Activated CD4-positive, alpha-beta T cell treated with anti-CD3 and anti-CD28 coated beads, Interleukin-2, amount 10 ng/mL, durations not matched to agents 7 days and 5 days (primary cell): ENCODE results near the gene MYH7. TPM values are rescaled to one million over a fixed set of nuclear protein-coding genes. Genes with fewer than 3 reads are reported as not detected.

Source experiments
- microRNA-seq: library from miRNA; unstranded; fragments of <30 nt; microRNA quantifications from one replicate; pipeline ENCODE4 v1.2.0, GENCODE V29; 2021; ENCODE audit warnings: borderline microRNAs expressed, borderline replicate concordance
- total RNA-seq, 2 experiments: library from RNA; stranded (reverse); gene quantifications; one replicate each; pipeline ENCODE4 v1.2.3, GENCODE V29; 2021

MYH7 gene
- total RNA-seq, 2 experiments from 2014 or later, result 0.04 to 0.07 TPM

Small RNA genes within 50 kb of the gene (microRNA-seq; reads per million reads assigned to microRNA genes)
- gene MIR208A (0.63 reads per million), gene MIR208B (1.1 reads per million)

Other genes starting within 250 kb of the MYH7 start
- gene RNF212B, start 197.7 kb downstream of the MYH7 start, total RNA-seq, result not detected
- 10 to 100 TPM; 11.4 TPM for gene HOMEZ, start 149.5 kb downstream of the MYH7 start, total RNA-seq
- 10 to 100 TPM; 38.6 to 49.2 TPM for gene PPP1R3E, start 132.8 kb downstream of the MYH7 start, total RNA-seq
- 1 to 10 TPM; 1.7 to 3.2 TPM for gene BCL2L2, start 128.8 kb downstream of the MYH7 start, total RNA-seq
- 100 to 1,000 TPM; 203 to 208 TPM for gene PABPN1, start 114.2 kb downstream of the MYH7 start, total RNA-seq
- 1 to 10 TPM; 3.0 to 3.4 TPM for gene SLC22A17, start 82.8 kb downstream of the MYH7 start, total RNA-seq
- not detected for gene EFS, start 70.5 kb downstream of the MYH7 start, total RNA-seq
- gene IL25, start 62.9 kb downstream of the MYH7 start, total RNA-seq, result not detected
- not detected for gene CMTM5, start 58.6 kb downstream of the MYH7 start, total RNA-seq
- under 1 TPM; 0.07 to 0.08 TPM for gene MYH6, start 27.4 kb downstream of the MYH7 start, total RNA-seq
- 10 to 100 TPM; 46.4 to 47.3 TPM for gene NGDN, start 34.0 kb upstream of the MYH7 start, total RNA-seq
- 1 to 10 TPM; 1.0 to 1.1 TPM for gene ZFHX2, start 116.1 kb upstream of the MYH7 start, total RNA-seq
- 10 to 100 TPM in 1 of 2 experiments, 1 to 10 TPM in 1; 8.1 to 12.7 TPM for gene THTPA, start 120.6 kb upstream of the MYH7 start, total RNA-seq
- 100 to 1,000 TPM; 306 to 333 TPM for gene AP1G2, start 132.1 kb upstream of the MYH7 start, total RNA-seq
- not detected for gene JPH4, start 143.1 kb upstream of the MYH7 start, total RNA-seq
- under 1 TPM; 0.44 to 0.50 TPM for gene DHRS2, start 200.7 kb upstream of the MYH7 start, total RNA-seq